LNCAP (cell line): ENCODE data around the gene PLEKHB2.

Experiments used
- CTCF ChIP-seq: fragments of 450-650 bp; IDR thresholded peaks from 2 replicates; pipeline ENCODE4 v1.5.1; 2017; ENCODE audit warnings: mild to moderate bottlenecking

The PLEKHB2 gene

GRCh38 chr2:131064589-131065512, 40.3 kb upstream of the PLEKHB2 start:
- no peak for TF ChIP-seq CTCF

- TF ChIP-seq CTCF, result no peak
Measured at GRCh38 chr2:131067465-131068125, 37.5 kb upstream of the PLEKHB2 start.

- TF ChIP-seq CTCF, result no peak
Measured at GRCh38 chr2:131076707-131077106, 28.4 kb upstream of the PLEKHB2 start.

DNA sequence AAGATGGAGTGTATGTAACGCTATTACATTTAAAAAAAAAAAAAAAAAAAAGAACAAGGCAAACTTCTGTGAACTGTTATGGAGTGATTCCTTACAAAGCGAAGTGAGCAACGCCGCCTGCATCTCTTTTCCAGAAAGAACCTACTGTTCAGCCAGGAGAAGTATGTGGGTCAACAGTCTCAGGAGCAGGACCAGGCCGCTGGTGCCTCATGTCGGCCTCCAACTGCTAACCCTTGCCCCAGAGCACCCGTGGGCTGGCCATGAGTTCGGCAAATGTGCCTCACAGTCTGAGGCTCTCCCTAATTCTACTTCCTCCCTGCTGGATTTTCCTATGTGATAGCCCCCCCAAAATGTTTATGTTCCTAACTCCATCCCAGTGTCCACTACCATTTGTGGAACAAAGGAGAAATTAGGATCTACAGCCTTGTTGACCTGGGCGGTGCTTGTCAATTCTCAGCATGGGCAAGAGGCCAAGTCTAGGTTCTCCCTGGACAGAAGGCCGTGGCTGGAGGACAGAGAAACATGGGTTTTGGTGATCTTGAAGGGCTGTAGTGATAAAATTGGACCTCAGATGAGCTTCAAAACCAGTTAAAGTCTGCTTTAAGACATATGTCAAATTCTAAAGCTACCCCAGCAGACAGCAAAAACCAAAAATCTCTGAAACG, 27.8 kb upstream of the PLEKHB2 start:
- no peak for TF ChIP-seq CTCF

DNA sequence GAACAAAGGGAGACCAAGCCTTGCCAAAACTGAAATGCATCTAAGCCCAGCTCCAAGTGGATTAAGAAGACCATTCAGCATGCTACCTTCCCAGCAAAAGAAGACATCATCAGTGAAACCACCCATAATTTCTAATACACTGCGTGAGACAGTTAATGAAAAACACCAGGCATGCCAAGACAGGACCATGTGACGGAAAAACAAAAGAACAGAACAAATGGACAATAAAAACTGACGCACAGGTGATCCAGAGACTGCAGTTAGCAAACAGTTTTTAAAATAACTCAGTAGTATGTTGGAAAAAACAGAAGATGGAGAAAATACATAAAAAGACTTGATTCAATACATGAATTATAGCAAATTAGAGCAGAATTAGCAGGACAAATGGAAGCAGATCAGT, 27.2 kb upstream of the PLEKHB2 start:
- no peak for TF ChIP-seq CTCF

- TF ChIP-seq CTCF, result no peak
Measured at GRCh38 chr2:131081190-131081589, 23.9 kb upstream of the PLEKHB2 start.

DNA sequence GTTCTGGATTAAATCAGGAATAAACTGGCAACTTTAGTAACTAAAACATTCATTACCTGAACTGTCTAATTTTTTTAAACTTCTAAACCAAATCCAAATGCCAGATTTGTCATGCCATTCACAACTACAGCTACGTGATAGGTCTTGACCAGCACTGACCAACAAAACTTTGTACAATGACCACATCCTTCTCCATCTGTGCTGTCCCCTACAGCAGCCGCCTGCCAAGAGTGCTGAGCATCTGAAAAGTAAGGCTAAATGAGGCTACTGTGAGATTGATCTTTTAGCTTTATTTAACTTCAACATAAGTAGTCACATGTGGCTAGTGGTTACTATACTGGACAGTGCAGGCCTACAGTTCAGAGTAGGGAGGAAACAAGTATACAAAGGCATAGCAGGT, 19.5 kb upstream of the PLEKHB2 start:
- no peak for TF ChIP-seq CTCF
